Stimulated activated CD8-positive, alpha-beta memory T cell treated with anti-CD3 and anti-CD28 coated beads, Interleukin-4, amount 100 ng/mL, for 24 hours (primary cell): ENCODE results near the gene POLD1.

ENCODE experiments used
- DNase-seq: peaks from one replicate; pipeline ENCODE4 v3.0.0-alpha.2; 2020; ENCODE audit warnings: low read depth

Gene POLD1

GRCh38 chr19:50466706-50467039 is 82.5 kb downstream of the POLD1 start:
- DNase-seq: no peak

DNA sequence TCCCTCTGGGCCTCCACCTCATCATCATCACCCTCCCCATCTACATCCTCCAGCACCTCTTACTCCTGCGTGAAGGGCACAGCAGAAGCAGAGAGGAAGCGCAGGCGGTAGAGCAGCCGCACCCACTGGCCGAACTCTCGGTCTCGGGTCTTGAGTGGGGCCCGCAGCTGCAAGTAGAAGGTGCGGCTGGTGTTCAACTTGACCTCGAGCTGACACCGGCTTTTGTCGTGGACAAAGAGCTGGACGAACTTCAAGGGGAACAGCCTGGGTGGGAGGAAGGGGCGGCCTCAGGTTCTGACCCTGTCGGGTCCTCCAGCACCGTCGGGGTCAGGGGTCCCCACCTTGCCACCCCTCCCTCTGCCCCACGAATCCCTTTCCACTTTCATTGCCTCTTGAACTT is 83.4 kb downstream of the POLD1 start:
- no peak for DNase-seq
